Adrenal gland (tissue), 12 donors: ENCODE results near the gene CNOT6L. TPM values are rescaled to one million over a fixed set of nuclear protein-coding genes. Genes with fewer than 3 reads are reported as not detected.

Source experiments
- DNase-seq, 7 donors: peaks; one replicate each; pipeline ENCODE4 v3.0.0-alpha.2; 2019 to 2020
- H3K27ac ChIP-seq, 5 donors: fragments of 200-600 bp; sonication (generic) in 4 of 5; 1 replicate in 3 of 5; 2 replicates in 2 of 5; pipeline versions ENCODE4 v1.5.1 to v1.8.0; 2016 to 2020; ENCODE audit warnings: mild to moderate bottlenecking in 1 of 5
- H3K27me3 ChIP-seq: fragments of 200-600 bp; 2 replicates; pipeline ENCODE4 v1.8.0; 2021
- H3K36me3 ChIP-seq, 2 donors: fragments of 200-600 bp; replicated peaks in 1 of 2; 1 replicate in 1 of 2; 2 replicates in 1 of 2; pipeline versions ENCODE4 v1.5.1 to v1.8.0; 2018 to 2022
- H3K4me1 ChIP-seq, 2 donors: fragments of 200-600 bp; replicated peaks in 1 of 2; 1 replicate in 1 of 2; 2 replicates in 1 of 2; pipeline versions ENCODE4 v1.5.1 to v1.8.0; 2018 to 2021
- H3K4me3 ChIP-seq, 4 donors: fragments of 200-600 bp; sonication (generic) in 3 of 4; one replicate each; pipeline ENCODE4 v1.5.1; 2016 to 2018
- H3K9me3 ChIP-seq, 3 donors: fragments of 200-600 bp; sonication (generic) in 1 of 3; replicated peaks in 1 of 3; 1 replicate in 2 of 3; 2 replicates in 1 of 3; pipeline versions ENCODE4 v1.5.1 to v1.8.0; 2016 to 2021
- CTCF ChIP-seq, 6 experiments: fragments of 450-650 bp in 4 of 6; fragments of 200-600 bp in 2 of 6; sonication (generic) in 1 of 6; IDR thresholded peaks; 1 replicate in 5 of 6; 2 replicates in 1 of 6; pipeline versions ENCODE4 v1.5.1 to v1.8.0; 2016 to 2021; ENCODE audit warnings: antibody characterized with exemption in 6 of 6, mild to moderate bottlenecking in 2 of 6, moderate library complexity in 1 of 6
- POLR2A ChIP-seq, 2 donors: fragments of 450-650 bp; IDR thresholded peaks; one replicate each; pipeline ENCODE4 v1.6.1; 2017; ENCODE audit warnings: antibody characterized with exemption in 2 of 2, mild to moderate bottlenecking in 2 of 2, moderate library complexity in 1 of 2
- WGBS, 4 donors: extraction: QIAGEN DNeasy Blood & Tissue Kit in 2 of 4; methylation state at CpG; one replicate each; pipeline versions ENCODE4 v1.1.5 to v1.1.7; 2013 to 2017; 5-methylcytosine and 5-hydroxymethylcytosine counted together
- intact Hi-C, 2 donors: fragments of 100-400 bp; cut with DNase I; formaldehyde crosslinking; loops; one replicate each; pipeline versions ENCODE4 v1.14.1 to v1.15.0; 2022 to 2023
- polyA plus RNA-seq, 3 donors: library from polyadenylated mRNA; stranded (reverse); fragments of 200-250 nt in 2 of 3; fragments of 350-450 nt in 1 of 3; fragmentation: Illumina TruSeq in 1 of 3; extraction: RNeasy Lipid Tissue Mini Kit (QIAGEN cat#74804) in 1 of 3; gene quantifications; one replicate each; pipeline ENCODE4 v1.2.3, GENCODE V29; 2013 to 2014
- total RNA-seq, 9 donors: library from RNA; depleted of rRNA in 4 of 9; stranded (reverse); fragments of >200 nt in 4 of 9; fragments of 120-200 nt in 1 of 9; fragmentation: NEBNext Ultra II Directional in 1 of 9; extraction: Animal tissue kit (Norgen Biotek cat#: 25700) in 1 of 9; gene quantifications; one replicate each; pipeline versions ENCODE4 v1.1.0 to v1.2.4, GENCODE V29; 2013 to 2023
- donor health status: healthy with polysubstance abuse.
- donor health status: Bipolar disorder and iron deficiency.
- donor health status: DM: yes; HTN: yes; CAD: no.
- donor health status: DM: no; HTN: no; CAD: no.
- donor health status: DM: no; HTN: no; CAD: no.
- donor health status: DM: yes; HTN: yes; CAD: no.

CNOT6L gene
- total and polyA plus RNA-seq, 12 donors = 4.0 to 50.9 (median 21.0) TPM

DNA sequence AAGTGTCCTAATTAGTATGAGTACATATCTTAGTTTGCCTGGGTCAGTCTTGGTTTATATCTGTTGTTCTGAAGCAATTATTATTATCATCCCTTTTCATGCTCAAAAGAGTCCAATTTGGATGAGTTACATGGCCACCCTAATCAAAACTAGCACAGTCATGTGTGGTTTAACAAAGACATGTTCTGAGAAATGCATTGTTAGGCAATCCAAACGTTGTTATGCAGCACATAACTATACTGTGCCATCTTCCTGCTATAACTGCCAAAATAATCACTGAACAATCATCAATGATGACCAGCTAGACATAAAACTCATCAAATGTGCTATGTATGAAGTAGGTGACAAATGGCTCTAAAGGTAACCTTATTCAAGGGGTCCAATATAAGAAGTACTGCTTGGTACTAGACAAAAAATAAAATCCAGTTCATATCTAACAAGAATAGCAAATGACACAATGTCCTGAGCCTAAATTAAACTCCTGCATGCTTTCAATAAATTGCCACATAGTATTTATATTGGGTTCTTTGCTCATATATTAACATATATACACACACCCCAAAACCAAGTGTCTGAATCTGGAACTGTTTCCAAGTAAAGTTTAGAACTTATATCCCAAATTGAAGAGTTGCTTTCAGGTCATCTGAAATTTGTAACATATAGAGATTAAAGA lies 41.9 kb downstream of the CNOT6L start:
- Histone ChIP-seq H3K4me1 (peaks cover 0 to 26% of the 10 kb centered on the region in 2 donors), H3K36me3 (peaks cover 0 to 5% of the 10 kb centered on the region in 2 donors), H3K27me3 (no peaks in the 10 kb centered on the region), H3K9me3 (no peaks in the 10 kb centered on the region), H3K4me3 (no peak overlapping the region), H3K27ac (no peak overlapping the region)
- no peak for DNase-seq
- WGBS, 4 donors = 9 to 15% (median 14%) methylated on average over 1 of the region's 1 CpG
- intact Hi-C loops = no loop called here
- TF ChIP-seq POLR2A (IDR thresholded peaks at IDR 0.05) (no peak), CTCF (IDR thresholded peaks at IDR 0.05) (no peak)

GRCh38 chr4:77776182-77777134 lies 42.7 kb downstream of the CNOT6L start:
- Histone ChIP-seq H3K9me3 (no peaks in the 10 kb centered on the region), H3K4me3 (no peak overlapping the region), H3K36me3 (peaks cover 0 to 12% of the 10 kb centered on the region in 2 donors), H3K27ac (no peak overlapping the region), H3K27me3 (no peaks in the 10 kb centered on the region), H3K4me1 (peaks cover 0 to 18% of the 10 kb centered on the region in 2 donors)
- intact Hi-C loops = no loop called here
- DNase-seq = no peak
- TF ChIP-seq POLR2A (IDR thresholded peaks at IDR 0.05) = no peak
- TF ChIP-seq CTCF (IDR thresholded peaks at IDR 0.05) = no peak
- whole genome bisulfite sequencing, 4 donors = 74 to 77% (median 76%) methylated on average over 6 of the region's 6 CpGs

DNA sequence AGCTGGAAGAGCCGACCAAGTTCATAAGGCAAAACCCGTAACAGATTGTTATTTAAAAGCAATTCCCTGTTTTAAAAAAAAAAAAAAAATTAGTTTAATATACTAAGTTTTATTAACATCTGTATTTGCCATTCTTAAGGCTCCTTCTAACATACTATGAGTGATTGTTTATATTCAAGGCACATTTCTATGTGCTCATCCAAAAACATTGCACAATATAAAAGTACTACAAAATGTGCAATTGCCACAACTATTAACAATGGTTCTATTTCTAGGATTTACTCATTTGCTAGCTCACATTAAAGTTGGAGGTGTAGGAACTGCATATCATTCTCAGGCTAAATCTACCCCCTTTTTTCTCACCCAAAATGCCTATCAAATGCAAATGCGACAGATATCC lies 46.1 kb downstream of the CNOT6L start:
- peaks cover 0 to 12% of the 10 kb centered on the region in 2 donors for H3K36me3 ChIP-seq
- intact Hi-C loops = no loop called here
- no peak for DNase-seq
- H3K9me3 ChIP-seq = no peaks in the 10 kb centered on the region
- no peak overlapping the region for H3K27ac ChIP-seq
- TF ChIP-seq POLR2A (IDR thresholded peaks at IDR 0.05) (no peak), CTCF (IDR thresholded peaks at IDR 0.05) (no peak)
- H3K27me3 ChIP-seq = no peaks in the 10 kb centered on the region
- H3K4me1 ChIP-seq = peaks cover 0 to 17% of the 10 kb centered on the region in 2 donors
- WGBS, 4 donors = 95 to 97% (median 97%) methylated on average over 3 of the region's 3 CpGs
- no peak overlapping the region for H3K4me3 ChIP-seq

- H3K27me3 ChIP-seq = no peaks in the 10 kb centered on the region
- intact Hi-C loops = no loop called here
These were observed 47.6 kb downstream of the CNOT6L start for GRCh38 chr4:77771566-77771965.

More at GRCh38 chr4:77771566-77771965, 47.6 kb downstream of the CNOT6L start:
- TF ChIP-seq POLR2A (IDR thresholded peaks at IDR 0.05) (no peak), CTCF (IDR thresholded peaks at IDR 0.05) (no peak)
- DNase-seq = no peak
- H3K9me3 ChIP-seq = no peaks in the 10 kb centered on the region
- no peak overlapping the region for H3K27ac ChIP-seq
- peaks cover 0 to 12% of the 10 kb centered on the region in 2 donors for H3K36me3 ChIP-seq
- H3K4me3 ChIP-seq = no peak overlapping the region
- H3K4me1 ChIP-seq = peaks cover 0 to 4% of the 10 kb centered on the region in 2 donors
